ENCODE measurements around the gene SULT1E1.
A peak's percentile ranks its signal among the peaks of the same experiment; 100 is the strongest.
"Not testable (repeated sequence)": the region's sequence is repeated elsewhere in the genome, so short reads cannot be mapped to it uniquely, and the experiment has no call there.

SULT1E1 gene

DNA sequence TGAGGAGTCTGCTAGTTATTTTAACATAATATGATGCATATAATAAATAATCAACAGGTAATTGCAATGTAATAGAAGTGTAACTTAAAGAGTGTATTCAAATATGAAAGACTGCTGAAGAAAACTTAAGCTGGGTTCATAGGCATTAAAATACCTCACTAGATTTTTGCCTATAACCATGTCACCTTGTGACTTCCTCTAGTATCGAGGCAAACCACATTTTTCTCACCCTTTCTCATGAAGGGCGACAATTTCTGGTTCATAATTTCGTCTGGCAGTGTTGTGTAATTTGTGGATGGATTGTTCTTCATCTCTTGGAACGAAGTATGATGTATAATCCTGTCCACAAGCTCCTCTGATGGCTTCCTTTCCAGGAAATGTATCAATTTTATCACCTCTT lies 16.0 kb downstream of the SULT1E1 start:
- no peak for DNase-seq

DNA sequence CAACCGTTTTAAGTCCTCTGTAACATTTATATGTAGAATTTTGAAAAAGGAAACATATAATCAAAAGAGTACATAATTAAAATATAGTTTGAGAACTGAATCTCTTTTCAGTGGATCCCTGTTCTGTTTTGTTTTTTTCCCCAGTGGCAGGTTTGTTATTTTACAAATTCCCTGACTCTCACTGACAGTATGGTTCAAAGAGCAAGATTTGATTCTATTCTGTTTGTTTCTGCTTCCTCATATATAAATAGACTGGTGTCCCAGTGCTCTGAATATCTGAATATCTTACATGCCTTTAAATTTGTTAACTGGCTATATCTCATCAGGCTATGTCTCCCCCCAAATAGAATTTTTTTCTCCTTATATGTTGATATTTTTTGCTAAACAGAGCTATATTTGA lies 16.6 kb downstream of the SULT1E1 start:
- DNase-seq = no peak

GRCh38 chr4:69838977-69839376 lies 21.0 kb downstream of the SULT1E1 start:
- no peak for DNase-seq

DNA sequence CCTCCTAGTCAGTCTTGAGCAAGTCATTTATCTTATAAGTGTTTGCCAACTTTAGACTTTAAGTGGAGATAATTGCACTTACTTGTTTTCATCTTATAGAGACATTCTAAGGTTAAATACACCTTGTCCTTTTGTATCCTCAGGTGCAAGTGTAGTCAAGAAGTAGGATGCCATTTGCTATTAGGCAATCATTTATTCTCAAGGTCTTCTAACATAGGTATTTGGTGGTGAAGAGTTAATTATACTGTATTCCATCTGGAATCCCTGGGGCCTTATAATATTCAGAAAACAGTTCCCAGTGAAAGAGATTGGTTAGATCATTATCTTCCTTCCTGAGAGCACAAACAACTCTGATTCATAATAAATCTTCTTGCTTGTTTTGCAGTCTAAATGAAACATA lies 23.7 kb downstream of the SULT1E1 start:
- DNase-seq = no peak

GRCh38 chr4:69835766-69836165 lies 24.2 kb downstream of the SULT1E1 start:
- no peak for DNase-seq

DNA sequence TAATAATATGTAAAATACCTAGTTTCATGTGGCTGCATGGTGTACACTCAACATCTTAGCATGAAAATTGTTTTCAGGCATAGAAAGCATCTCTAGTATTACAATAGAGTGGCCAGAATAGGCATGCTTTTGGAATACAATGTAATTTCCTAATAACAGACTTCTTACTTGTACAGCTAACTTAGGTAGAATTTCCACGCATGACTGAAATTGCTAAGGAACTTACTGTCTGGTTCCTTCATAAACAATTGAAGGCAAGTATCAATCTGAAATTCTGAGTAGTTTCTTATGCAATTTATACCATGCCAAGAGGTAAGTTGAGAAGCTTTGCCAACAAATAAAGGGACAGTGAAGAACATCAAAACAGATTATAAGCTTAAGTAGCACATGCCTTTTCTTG lies 26.7 kb downstream of the SULT1E1 start:
- DNase-seq = no peak

DNA sequence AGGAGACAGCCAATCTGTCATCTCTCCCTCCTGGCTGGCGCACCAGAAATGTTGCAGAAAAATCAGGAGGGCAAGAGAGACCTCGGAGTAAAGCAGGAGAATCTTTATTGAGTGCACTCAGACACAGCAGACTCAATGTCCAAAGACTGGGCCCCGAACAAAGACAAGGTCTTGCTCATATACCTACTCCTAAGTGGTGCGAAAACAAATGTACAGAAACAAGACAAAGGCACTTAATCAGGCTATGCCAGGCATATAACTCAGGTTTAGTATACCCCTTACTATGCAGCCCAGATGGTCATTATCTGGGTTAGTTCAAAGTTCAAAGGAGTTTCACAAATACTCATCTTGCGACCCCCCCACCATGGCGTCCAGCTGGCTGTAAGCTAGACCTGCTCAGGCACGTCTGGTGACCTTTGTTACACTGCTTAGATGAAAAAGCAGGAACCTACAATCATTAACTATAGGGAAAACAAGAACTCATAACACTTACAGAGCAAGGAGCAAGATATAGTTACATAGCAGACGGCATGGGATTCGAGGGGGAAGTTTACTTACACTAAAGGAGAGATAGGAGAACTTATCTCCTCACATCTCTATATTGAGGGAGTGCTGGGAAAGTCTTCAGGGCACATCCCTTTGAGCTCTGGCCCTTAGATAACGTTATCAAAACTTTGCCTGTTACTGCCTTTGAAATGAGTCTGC lies 27.5 kb downstream of the SULT1E1 start:
- no peak for DNase-seq

DNA sequence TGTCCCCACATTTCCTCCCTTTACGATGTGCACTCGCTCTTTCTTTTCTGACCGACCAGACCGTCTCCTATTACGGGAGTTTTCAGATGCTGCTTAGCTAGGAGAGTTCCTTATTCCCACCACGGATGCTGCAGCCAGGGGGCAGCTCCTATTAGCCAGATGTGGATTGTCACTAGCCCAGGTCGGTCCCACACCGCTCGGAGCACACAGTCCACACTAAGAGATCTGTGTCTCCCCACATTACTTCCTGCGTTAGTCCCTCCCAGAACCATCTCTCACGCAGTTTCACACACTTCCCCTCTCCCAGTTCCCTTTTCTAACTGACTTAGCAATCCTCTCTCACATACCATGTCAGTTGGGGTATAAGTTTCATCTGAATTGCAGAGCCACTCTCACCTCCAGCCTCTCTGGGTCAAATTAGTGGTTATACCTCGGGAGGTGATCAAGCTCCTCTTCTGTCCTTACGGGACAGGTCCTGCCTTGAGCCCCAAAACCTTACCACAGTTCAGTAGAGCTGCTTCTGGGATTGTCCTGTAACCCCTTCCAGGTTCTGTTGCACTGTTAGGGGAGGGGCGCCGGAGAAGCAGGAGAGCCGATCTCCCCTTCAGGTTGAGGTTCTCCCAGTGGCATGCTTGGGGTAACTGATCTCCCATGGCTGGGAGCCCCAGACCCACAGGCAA lies 28.2 kb downstream of the SULT1E1 start:
- peak in 11 of 56 donors; percentile 2 to 26 (median 6) for DNase-seq

DNA sequence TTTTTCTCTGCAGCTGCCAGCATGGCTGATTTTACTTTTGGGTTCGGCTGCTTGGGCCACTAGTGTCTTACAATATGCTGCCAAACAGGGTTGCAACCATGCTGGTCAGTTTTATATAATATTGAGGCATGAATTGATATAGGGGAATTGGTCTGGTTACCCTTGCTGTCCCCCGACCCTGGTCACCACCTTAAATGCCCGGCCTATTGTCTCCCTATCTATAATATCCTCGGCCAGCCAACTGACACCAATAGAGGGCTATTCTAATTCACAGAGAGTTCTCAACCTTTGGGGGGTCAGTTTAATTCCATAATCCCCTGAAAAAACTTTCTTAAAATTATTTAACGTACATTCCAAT lies 28.7 kb downstream of the SULT1E1 start:
- DNase-seq = no peak

GRCh38 chr4:69830560-69831269 lies 29.2 kb downstream of the SULT1E1 start:
- no peak for DNase-seq

- DNase-seq = no peak
Observed at GRCh38 chr4:69830192-69830559, 29.8 kb downstream of the SULT1E1 start.

GRCh38 chr4:69829678-69830077 lies 30.3 kb downstream of the SULT1E1 start:
- DNase-seq = no peak

GRCh38 chr4:69828828-69829227 lies 31.1 kb downstream of the SULT1E1 start:
- DNase-seq = no peak

GRCh38 chr4:69825056-69825455 lies 34.9 kb downstream of the SULT1E1 start:
- not testable (repeated sequence) for DNase-seq

- no peak for DNase-seq
Observed at GRCh38 chr4:69823481-69824186, 36.3 kb downstream of the SULT1E1 start.

DNA sequence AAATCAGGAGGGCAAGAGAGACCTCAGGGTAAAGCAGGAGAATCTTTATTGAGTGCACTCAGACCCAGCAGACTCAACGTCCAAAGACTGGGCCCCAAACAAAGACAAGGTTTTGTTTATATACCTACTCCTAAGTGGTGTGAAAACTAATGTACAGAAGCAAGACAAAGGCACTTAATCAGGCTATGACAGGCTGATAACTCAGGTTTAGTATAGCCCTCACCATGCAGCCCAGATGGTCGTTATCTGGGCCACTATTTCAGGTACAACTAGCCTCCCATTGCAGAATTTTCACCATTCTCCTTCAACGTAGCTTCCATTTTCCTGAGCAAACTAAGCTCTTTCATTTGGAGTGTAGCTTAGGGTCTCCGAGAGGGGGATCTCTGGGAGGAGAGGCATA lies 36.9 kb downstream of the SULT1E1 start:
- no peak for DNase-seq

DNA sequence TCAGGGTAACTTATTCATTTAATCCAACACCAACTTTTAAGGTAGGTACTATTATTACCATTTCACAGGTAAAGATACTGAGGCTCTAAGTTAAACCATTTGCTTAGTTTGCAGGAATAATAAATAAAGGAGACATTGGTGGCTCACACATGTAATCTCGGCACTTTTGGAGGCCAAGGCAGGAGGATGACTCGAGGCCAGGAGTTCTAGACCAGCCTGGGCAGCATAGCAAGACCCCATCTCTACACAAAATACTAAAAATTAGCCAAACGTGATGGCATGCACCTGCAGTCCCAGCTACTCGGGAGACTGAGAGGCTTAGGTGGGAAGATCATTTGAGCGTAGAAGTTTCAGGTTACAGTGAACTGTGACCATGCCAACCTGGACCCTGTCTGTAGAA lies 37.7 kb downstream of the SULT1E1 start:
- no peak for DNase-seq

GRCh38 chr4:69818060-69818639 lies 41.8 kb downstream of the SULT1E1 start:
- DNase-seq = no peak

DNA sequence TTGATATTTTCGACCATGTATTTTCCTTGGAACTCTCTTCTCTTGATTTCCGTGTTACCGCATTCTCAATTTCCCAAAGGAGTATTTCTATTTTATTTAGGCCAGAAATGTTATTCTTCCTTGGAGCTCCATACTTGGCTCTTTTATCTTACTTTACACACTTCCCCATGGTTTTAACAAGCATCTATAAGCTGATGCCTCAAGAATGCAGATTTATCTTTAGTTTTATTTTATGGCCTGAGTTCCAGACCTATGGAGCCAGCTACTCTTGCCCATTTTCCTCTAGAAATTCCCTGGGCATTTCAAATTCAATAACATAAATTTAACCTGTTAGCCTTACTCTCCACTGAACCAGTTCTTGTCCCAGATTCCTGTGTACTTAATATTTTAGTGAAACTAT lies 43.7 kb downstream of the SULT1E1 start:
- DNase-seq = no peak

- no peak for DNase-seq
Observed at GRCh38 chr4:69813628-69814027, 46.3 kb downstream of the SULT1E1 start.

GRCh38 chr4:69811166-69811565 lies 48.8 kb downstream of the SULT1E1 start:
- no peak for DNase-seq

DNA sequence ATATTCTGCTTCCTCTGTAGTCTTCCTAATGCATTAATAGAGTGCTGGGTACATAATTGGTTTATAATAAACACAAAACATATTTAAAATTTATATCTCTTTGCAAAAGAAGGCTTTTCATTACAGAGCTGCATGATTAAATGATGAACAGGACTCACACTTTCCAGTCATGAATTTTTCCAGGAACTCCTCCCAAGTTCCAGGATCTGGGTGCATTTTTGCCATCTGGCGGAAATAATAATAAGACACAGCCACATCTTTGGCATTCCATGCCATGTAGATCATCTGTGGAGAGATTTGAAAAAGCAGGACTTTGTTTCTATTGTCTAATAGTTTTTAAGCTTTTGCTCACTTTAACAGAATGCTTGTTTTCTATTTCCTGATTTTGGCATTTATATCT lies 59.3 kb downstream of the SULT1E1 start:
- no peak for DNase-seq

Measured in amygdala (tissue), 56 donors.